ENCODE results near the gene RAB4B.

GRCh38 chr19:40777937-40778705 is at the start of gene RAB4B:
- TF ChIP-seq CTCF (tag by site-specific recombination; IDR thresholded peaks at IDR 0.05) (peak; percentile 55), PBX3 (CRISPR knock-in tag; IDR thresholded peaks at IDR 0.05) (no peak; the same call in 1 of the 2 replicates)
